ENCODE measurements around the gene LYPD3. TPM values are rescaled to one million over a fixed set of nuclear protein-coding genes. Genes with fewer than 3 reads are reported as not detected.
"Not testable (repeated sequence)": the region's sequence is repeated elsewhere in the genome, so short reads cannot be mapped to it uniquely, and the experiment has no call there.

LYPD3 gene
- 1 to 10 TPM; 3.1 to 4.1 TPM for total RNA-seq

DNA sequence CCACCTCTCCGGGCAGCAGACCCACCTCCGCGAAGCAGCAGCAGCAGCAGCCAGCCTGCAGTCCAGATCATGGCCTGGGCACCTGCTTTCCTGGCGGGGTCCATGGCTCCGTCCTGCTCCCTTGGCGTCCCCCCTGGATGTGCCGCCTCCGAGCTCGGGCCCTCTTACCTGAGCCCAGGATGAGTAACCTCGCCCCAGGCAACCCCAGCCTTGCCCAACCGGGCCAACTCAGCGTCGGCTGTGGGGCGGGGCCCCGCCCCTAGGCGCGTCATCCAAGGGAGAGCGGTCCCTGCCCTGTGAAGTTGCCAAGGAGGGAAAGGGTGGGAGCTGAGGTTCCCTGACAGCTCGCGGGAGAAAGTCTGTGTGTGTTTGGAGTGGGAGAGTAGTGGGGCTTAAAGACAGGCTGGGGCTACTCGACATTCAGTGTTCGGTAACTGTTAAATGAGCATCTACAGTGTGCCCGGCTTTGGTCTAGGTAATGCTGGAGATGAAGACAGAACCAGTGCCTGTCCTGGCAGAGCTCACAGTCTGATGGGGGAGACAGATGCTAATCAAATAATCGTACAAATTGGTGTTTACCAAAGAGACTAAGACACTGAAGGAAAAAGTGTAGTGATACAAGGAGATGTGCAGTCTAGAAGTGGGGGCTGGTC, at the start of gene LYPD3:
Gene LYPD3 (minus strand): TSS at position 141 of the 653 bp plus-strand sequence. CDS start 37 bp downstream, at position 104.
- H3K9me3 Mint-ChIP-seq: no peaks in the 10 kb centered on the region
- no peaks in the 10 kb centered on the region for H3K27me3 Mint-ChIP-seq (ENCODE audit: low read depth)
- H3K4me1 Mint-ChIP-seq (ENCODE audit: low read depth): peaks cover 79% of the 10 kb centered on the region
- peak within 1 kb of the TSS; percentile 94 to 96 for H3K4me3 Mint-ChIP-seq
- DNase-seq (peak in 1 of 2 donors; percentile 22), ATAC-seq (replicated peaks in 1 of 2) (no peak)
- peak within 1 kb of the TSS; percentile 32 for H3K27ac Mint-ChIP-seq
- H3K36me3 Mint-ChIP-seq (ENCODE audit: insufficient read depth in 2 of 2): no peaks in the 10 kb centered on the region

DNA sequence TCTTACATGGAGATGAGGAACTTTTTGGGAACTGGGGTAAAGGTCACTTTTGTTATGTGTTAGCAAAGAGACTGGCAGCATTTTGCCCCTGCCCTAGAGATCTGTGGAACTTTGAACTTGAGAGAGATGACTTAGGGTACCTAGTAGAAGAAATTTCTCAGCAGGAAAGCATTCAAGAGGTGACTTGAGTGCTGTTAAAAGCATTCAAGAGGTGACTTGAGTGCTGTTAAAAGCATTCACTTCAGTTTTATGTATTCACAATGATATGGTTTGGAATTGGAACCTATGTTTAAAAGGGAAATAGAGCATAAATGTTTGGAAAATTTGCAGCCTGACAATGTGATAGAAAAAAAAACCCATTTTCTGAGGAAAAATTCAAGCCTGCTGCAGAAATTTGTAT, 47.0 kb upstream of the LYPD3 start:
- H3K4me3 Mint-ChIP-seq; H3K9me3 Mint-ChIP-seq; DNase-seq; ATAC-seq (replicated peaks in 1 of 2); H3K4me1 Mint-ChIP-seq (ENCODE audit: low read depth); H3K27ac Mint-ChIP-seq; H3K27me3 Mint-ChIP-seq (ENCODE audit: low read depth): not testable (repeated sequence)
- H3K36me3 Mint-ChIP-seq (ENCODE audit: insufficient read depth in 2 of 2): peaks cover 1 to 10% of the 10 kb centered on the region in 2 donors

DNA sequence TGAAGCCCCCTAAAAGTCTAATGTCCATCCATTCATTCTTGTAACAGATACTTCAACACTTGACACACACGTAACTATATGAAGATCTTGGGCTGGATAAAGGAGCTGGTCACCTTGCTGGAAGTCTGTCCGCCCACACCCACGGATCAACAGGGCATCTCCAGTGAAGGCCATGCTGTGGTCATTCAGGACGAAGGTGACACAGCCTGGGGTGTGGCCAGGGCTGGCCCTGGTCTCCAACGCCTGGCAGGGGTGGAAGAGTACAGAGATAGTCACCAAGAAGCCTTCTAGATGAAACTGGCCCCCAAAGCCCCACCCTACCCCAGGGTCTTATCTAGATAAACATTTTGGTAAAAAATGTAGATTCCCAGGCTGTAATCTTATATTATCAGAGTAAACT, 45.9 kb upstream of the LYPD3 start:
- H3K36me3 Mint-ChIP-seq (ENCODE audit: insufficient read depth in 2 of 2): peaks cover 1 to 10% of the 10 kb centered on the region in 2 donors
- no peak overlapping the region for H3K27ac Mint-ChIP-seq
- H3K4me3 Mint-ChIP-seq: no peak overlapping the region
- H3K9me3 Mint-ChIP-seq: no peaks in the 10 kb centered on the region
- DNase-seq: no peak
- no peak for ATAC-seq (replicated peaks in 1 of 2)
- no peaks in the 10 kb centered on the region for H3K4me1 Mint-ChIP-seq (ENCODE audit: low read depth)
- H3K27me3 Mint-ChIP-seq (ENCODE audit: low read depth): no peaks in the 10 kb centered on the region

DNA sequence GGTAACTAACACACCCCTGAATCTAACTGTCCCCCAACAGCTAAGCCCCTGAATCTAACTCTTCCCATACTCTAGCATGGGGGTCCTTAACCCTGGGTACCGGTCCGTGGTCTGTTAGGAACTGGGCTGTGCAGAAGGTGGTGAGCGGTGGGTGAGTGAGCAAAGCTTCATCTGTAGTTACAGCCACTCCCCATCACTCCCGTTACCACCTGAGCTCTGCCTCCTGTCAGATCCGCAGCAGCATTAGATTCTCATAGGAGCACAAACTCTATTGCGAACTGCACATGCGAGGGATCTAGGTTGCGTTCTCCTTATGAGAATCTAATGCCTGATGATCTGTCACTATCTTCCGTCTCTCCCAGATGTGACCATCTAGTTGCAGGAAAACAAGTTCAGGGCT, 45.3 kb upstream of the LYPD3 start:
- Mint-ChIP-seq H3K4me3 (no peak overlapping the region), H3K27ac (no peak overlapping the region), H3K27me3 (ENCODE audit: low read depth) (no peaks in the 10 kb centered on the region), H3K4me1 (ENCODE audit: low read depth) (no peaks in the 10 kb centered on the region), H3K36me3 (ENCODE audit: insufficient read depth in 2 of 2) (peaks cover 1 to 14% of the 10 kb centered on the region in 2 donors), H3K9me3 (no peaks in the 10 kb centered on the region)
- DNase-seq (no peak), ATAC-seq (replicated peaks in 1 of 2) (no peak)

- Mint-ChIP-seq H3K27me3 (ENCODE audit: low read depth) (no peaks in the 10 kb centered on the region), H3K4me3 (no peak overlapping the region), H3K4me1 (ENCODE audit: low read depth) (peaks cover 10% of the 10 kb centered on the region), H3K9me3 (no peaks in the 10 kb centered on the region), H3K27ac (no peak overlapping the region), H3K36me3 (ENCODE audit: insufficient read depth in 2 of 2) (peaks cover 3 to 15% of the 10 kb centered on the region in 2 donors)
- DNase-seq: no peak
- ATAC-seq (replicated peaks in 1 of 2): no peak
Measured at GRCh38 chr19:43507880-43508279, 42.5 kb upstream of the LYPD3 start.

DNA sequence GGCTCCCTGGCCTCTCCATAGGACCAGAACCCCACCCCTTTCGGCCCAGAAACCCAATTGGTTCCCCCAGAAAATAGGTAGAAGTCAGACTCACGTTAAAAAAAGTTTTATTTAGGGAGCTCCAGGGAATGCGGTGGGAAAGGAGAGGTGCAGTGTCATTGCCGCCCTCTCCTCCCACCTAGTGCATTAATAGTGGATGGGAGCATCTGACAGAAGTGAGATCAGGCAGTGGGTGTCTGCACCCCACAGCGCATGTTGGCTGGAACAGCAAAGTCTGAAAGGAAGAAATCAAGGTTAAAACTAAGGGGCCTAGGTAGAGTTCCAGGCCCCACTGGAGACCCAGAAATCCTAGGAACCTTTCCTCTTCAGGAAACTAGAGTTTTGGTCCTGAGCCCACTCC, 41.2 kb upstream of the LYPD3 start:
- Mint-ChIP-seq H3K36me3 (ENCODE audit: insufficient read depth in 2 of 2) (peaks cover 3 to 16% of the 10 kb centered on the region in 2 donors), H3K4me3 (no peak overlapping the region), H3K4me1 (ENCODE audit: low read depth) (peaks cover 19% of the 10 kb centered on the region), H3K27me3 (ENCODE audit: low read depth) (no peaks in the 10 kb centered on the region), H3K9me3 (no peaks in the 10 kb centered on the region), H3K27ac (no peak overlapping the region)
- DNase-seq (no peak), ATAC-seq (replicated peaks in 1 of 2) (no peak)

DNA sequence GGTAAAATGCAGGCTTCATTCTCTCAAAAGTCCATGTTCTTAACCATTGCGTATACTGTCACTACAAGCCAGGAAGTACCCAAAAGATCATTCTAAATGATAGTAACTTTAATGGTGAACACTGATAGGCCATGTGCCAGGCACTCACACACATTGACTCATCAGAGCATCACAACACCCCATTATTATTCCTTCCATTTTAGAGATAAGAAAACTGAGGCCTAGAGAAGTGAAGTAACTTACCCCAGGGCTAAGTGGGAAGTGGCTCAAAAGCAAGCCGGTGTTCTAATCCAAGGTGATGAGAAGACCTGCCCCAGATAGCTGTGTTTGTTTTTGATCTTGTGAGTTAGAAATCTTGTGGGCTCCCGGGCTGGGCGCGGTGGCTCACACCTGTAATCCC, 40.5 kb upstream of the LYPD3 start:
- DNase-seq: no peak
- Mint-ChIP-seq H3K27ac (no peak overlapping the region), H3K9me3 (no peaks in the 10 kb centered on the region), H3K27me3 (ENCODE audit: low read depth) (no peaks in the 10 kb centered on the region), H3K4me1 (ENCODE audit: low read depth) (peaks cover 19% of the 10 kb centered on the region), H3K4me3 (peak overlapping the region in 1 of 2 donors; percentile 25), H3K36me3 (ENCODE audit: insufficient read depth in 2 of 2) (peaks cover 3 to 15% of the 10 kb centered on the region in 2 donors)
- ATAC-seq (replicated peaks in 1 of 2): no peak

GRCh38 chr19:43505186-43505456, 39.7 kb upstream of the LYPD3 start:
- peak overlapping the region; percentile 12 for H3K27ac Mint-ChIP-seq
- ATAC-seq (replicated peaks in 1 of 2): no peak
- peaks cover 19% of the 10 kb centered on the region for H3K4me1 Mint-ChIP-seq (ENCODE audit: low read depth)
- no peaks in the 10 kb centered on the region for H3K27me3 Mint-ChIP-seq (ENCODE audit: low read depth)
- peak overlapping the region in 1 of 2 donors; percentile 86 for H3K4me3 Mint-ChIP-seq
- H3K9me3 Mint-ChIP-seq: no peaks in the 10 kb centered on the region
- H3K36me3 Mint-ChIP-seq (ENCODE audit: insufficient read depth in 2 of 2): peaks cover 3 to 15% of the 10 kb centered on the region in 2 donors
- DNase-seq: no peak

GRCh38 chr19:43504426-43505185, 39.2 kb upstream of the LYPD3 start, which contains the start of gene PHLDB3:
TSS of gene PHLDB3 (minus strand) at chr19:43504746. CDS start at chr19:43504118, 628 bp downstream.
- Mint-ChIP-seq H3K36me3 (ENCODE audit: insufficient read depth in 2 of 2) (peaks cover 3 to 15% of the 10 kb centered on the region in 2 donors), H3K4me1 (ENCODE audit: low read depth) (peaks cover 19% of the 10 kb centered on the region)

GRCh38 chr19:43503501-43504425, 38.4 kb upstream of the LYPD3 start:
- H3K27ac Mint-ChIP-seq: peak overlapping the region; percentile 79
- peak overlapping the region; percentile 78 to 86 for H3K4me3 Mint-ChIP-seq
- H3K9me3 Mint-ChIP-seq: no peaks in the 10 kb centered on the region
- H3K36me3 Mint-ChIP-seq (ENCODE audit: insufficient read depth in 2 of 2): peaks cover 2 to 13% of the 10 kb centered on the region in 2 donors
- ATAC-seq (replicated peaks in 1 of 2) (peak; percentile 94), DNase-seq (peak; percentile 99)
- no peaks in the 10 kb centered on the region for H3K27me3 Mint-ChIP-seq (ENCODE audit: low read depth)
- peaks cover 19% of the 10 kb centered on the region for H3K4me1 Mint-ChIP-seq (ENCODE audit: low read depth)

More at GRCh38 chr19:43504426-43505185, 39.2 kb upstream of the LYPD3 start, which contains the start of gene PHLDB3:
- peak within 1 kb of the TSS; percentile 79 for H3K27ac Mint-ChIP-seq
- H3K9me3 Mint-ChIP-seq: no peaks in the 10 kb centered on the region
- H3K27me3 Mint-ChIP-seq (ENCODE audit: low read depth): no peaks in the 10 kb centered on the region
- peak; percentile 53 to 61 for DNase-seq
- H3K4me3 Mint-ChIP-seq: peak within 1 kb of the TSS; percentile 78 to 86
- peak; percentile 40 to 49 for ATAC-seq (replicated peaks in 1 of 2)

DNA sequence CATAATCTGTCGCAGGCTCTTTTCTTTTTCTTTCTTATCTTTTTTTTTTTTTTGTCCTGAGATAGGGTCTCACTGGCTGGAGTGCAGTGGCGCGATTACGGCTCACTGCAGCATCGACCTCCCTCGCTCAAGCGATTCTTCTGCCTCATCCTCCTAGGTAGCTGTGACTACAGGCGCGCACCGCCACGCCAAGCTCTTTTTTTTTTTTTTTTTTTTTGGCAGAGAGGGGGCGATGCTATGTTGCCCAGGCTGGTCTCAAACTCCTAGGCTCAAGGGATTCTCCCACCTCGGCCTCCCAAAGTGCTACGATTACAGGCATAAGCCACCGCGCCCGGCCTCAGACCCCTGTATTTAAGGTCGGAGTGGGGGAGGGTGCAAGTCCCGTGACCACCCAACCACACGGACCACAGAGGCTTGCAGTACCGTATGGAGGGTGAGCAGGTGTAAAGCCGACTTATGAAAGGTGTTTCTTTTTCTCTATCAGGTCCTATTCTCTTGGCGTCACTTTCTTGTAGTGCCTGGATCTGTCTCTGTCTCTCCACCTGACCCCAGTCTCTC, 37.1 kb upstream of the LYPD3 start:
- DNase-seq (no peak), ATAC-seq (replicated peaks in 1 of 2) (no peak)
- Mint-ChIP-seq H3K27me3 (ENCODE audit: low read depth) (no peaks in the 10 kb centered on the region), H3K4me3 (peak overlapping the region; percentile 78 to 86), H3K9me3 (no peaks in the 10 kb centered on the region), H3K27ac (no peak overlapping the region), H3K36me3 (ENCODE audit: insufficient read depth in 2 of 2) (peaks cover 2 to 15% of the 10 kb centered on the region in 2 donors), H3K4me1 (ENCODE audit: low read depth) (peaks cover 19% of the 10 kb centered on the region)

- DNase-seq (no peak), ATAC-seq (replicated peaks in 1 of 2) (no peak)
- Mint-ChIP-seq H3K27me3 (ENCODE audit: low read depth) (no peaks in the 10 kb centered on the region), H3K36me3 (ENCODE audit: insufficient read depth in 2 of 2) (peaks cover 2 to 15% of the 10 kb centered on the region in 2 donors), H3K27ac (no peak overlapping the region), H3K4me1 (ENCODE audit: low read depth) (peaks cover 19% of the 10 kb centered on the region), H3K4me3 (no peak overlapping the region), H3K9me3 (no peaks in the 10 kb centered on the region)
Measured at GRCh38 chr19:43501661-43502418, 36.4 kb upstream of the LYPD3 start.
